HG03432 (cell line): Measurements from ENCODE around the gene OR2C3.
"Not testable (repeated sequence)": the region's sequence is repeated elsewhere in the genome, so short reads cannot be mapped to it uniquely, and the experiment has no call there.

Source experiments
- ATAC-seq: cut with Tn5 transposase; IDR thresholded peaks from one replicate; pipeline ENCODE4 v1.9.1; 2021; ENCODE audit warnings: mild to moderate bottlenecking, moderate library complexity; ENCODE audit not compliant: unreplicated experiment

Gene OR2C3

GRCh38 chr1:247536340-247536739, at the start of gene OR2C3:
Gene OR2C3 (minus strand): TSS chr1:247536440. CDS start chr1:247532511, 3,929 bp downstream.
- ATAC-seq = no peak

DNA sequence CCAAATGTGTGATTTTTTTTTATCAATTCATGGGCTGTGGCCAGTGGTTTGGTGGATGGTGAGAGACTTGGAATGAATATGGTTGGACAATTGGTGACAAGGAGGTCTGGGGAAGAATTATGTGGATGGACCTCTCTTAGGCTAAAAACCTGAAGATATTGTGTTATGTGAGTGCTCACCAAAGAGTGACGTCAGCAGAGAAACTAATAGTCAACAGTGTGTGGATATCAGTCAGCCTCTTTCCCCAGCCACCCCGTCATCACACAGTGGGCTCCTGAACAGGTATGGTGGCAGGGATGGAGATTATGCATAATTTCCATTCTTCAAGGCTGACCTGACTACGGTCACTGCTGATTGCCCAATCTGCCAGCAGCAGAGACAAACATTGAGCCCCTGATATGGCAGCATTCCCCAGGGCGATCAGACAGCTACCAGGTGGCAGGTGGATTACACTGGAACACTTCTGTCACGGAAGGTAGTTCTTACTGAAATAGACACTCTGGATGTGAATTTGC, 42.8 kb upstream of the OR2C3 start:
- ATAC-seq = no peak

DNA sequence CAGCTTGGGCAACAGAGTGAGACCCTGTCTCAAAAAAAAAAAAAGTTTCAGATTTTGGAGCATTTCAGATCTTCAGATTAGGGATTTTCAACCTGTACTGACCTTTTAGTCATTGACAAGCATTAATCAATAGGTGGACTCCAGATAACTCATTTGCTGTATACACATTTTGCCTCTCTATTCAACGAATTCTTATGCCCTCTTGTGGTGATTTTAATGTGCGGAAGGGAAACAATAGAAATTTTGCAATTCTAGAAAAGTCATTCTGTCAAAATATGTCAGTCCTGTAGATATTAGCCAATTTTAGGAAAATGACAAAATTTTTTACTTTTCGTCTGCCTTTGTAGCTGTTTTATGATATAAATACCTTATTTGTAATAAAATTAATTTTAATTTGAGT, 40.3 kb upstream of the OR2C3 start:
- ATAC-seq = peak; percentile 55

DNA sequence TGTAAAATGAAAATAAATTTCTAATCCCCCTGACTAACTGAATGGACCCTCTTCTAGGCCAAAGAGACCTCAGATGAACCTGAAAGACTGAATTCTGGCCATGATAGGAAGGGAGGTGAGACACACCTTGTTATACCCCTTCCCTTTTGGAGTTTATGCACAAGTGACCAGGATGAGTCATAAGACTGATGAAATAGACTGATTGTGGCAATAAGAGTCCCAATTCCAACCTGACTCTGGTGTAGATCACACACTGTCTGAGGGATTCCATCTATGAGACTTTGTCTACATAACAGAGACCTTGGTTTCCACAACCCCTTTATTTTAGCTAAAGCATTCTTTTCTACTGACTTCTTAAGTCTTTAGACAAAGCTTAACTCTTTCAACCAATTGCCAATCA, 38.4 kb upstream of the OR2C3 start:
- no peak for ATAC-seq

GRCh38 chr1:247574236-247574635, 38.0 kb upstream of the OR2C3 start:
- no peak for ATAC-seq

GRCh38 chr1:247562198-247562597, 26.0 kb upstream of the OR2C3 start:
- ATAC-seq = no peak

- no peak for ATAC-seq
Measured at GRCh38 chr1:247561711-247562110, 25.5 kb upstream of the OR2C3 start.

DNA sequence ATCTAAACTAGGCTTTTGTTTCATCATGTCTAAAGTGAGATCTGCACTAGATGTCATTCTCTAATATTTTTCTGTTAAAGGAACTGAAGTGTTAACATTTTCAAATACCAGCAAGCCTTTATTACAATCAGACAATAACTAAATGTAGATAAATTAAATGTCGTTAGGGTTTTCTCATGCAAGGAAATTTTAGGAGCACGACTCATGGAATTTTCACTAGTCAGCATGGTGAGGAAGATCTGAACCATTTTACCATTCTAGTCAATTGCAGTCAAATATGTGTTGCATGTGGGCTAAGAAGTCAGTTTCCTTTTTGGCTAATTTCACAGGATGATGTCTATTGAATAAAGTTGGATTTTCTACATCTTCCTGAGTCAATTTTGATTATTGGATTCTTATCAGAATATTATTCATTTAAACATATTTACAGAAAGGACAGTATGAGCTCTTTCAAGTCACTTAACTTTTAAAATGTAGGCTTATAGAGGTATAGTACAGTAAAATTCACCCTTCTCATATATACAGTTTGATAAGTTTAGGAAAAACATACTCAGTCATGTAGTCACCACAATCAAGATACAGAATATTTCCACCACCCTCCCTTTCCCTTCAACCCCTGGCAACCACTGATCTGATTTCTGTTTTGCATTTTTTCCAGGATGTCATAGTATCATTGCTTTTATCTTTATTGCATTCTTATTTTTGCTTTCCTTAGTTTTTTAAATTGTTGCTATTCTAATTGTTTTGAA, 21.9 kb upstream of the OR2C3 start:
- ATAC-seq = no peak

GRCh38 chr1:247552231-247552630, 16.0 kb upstream of the OR2C3 start:
- ATAC-seq = no peak

GRCh38 chr1:247551721-247552120, 15.5 kb upstream of the OR2C3 start:
- ATAC-seq = no peak

- ATAC-seq = no peak
Measured at GRCh38 chr1:247548769-247549182, 12.5 kb upstream of the OR2C3 start, which contains the start of gene GCSAML. Gene GCSAML (plus strand): TSS chr1:247549134. CDS start chr1:247549192, 58 bp downstream.

- ATAC-seq = no peak
Measured at GRCh38 chr1:247548092-247548491, 11.9 kb upstream of the OR2C3 start.

DNA sequence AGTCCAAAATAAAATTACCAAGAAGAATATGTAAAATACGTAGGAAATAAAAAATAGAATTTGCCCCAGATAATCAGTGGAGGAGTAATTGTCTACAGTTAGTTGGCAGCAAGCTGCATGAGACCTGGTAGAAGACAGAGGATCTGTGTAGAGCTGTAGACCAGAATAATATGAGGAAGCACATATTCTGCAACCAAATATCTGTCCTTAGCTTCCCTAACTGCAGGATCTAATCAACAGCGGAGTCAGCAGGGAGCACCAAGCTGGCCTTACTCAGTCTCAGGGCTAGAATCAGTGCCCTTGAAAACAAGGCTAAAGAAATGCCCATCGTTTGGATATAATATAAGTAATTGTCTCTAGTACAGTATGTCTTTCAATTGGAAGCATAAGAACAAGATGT, 6.6 kb upstream of the OR2C3 start:
- ATAC-seq = no peak

- no peak for ATAC-seq
Measured at GRCh38 chr1:247540581-247540980, 4.3 kb upstream of the OR2C3 start.

- no peak for ATAC-seq
Measured at GRCh38 chr1:247539215-247539614, 3.0 kb upstream of the OR2C3 start.

DNA sequence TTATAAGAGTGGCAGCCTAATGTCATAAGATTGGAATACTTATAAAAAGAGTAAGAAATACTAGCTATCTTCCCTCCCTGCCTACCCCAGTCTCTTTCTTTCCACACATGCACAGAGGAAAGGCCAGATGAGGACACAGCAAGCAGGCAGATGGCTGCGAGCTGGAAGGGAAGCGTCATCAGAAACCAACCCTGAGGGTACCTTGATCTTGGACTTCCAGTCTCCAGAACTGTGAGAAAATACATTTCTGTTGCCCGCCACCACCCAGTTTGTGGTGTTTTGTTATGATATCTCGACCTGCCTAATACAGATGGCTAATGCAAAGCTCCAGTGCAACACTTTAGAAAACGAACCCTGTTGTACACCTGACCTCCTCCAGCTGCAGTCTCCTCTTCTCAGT, 2.3 kb upstream of the OR2C3 start:
- no peak for ATAC-seq

GRCh38 chr1:247535402-247535801, 838 bp downstream of the OR2C3 start:
- no peak for ATAC-seq

DNA sequence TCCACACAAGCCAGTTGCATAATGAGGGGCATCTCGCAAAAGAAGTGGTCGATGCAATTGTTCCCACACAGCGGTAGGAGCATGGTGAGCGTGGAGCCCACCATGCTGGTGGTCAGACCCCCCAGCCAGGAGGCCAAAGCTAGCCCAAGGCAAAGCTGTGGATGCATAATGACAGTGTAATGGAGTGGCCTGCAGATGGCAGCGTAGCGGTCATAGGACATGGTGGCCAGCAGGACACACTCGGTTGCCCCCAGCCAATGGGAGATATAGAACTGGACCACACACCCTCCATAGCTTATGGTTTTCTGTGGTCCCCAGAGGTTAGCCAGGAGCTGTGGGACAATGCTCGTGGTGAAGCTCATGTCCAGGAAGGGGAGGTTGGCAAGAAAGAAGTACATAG, 4.3 kb downstream of the OR2C3 start:
- no peak for ATAC-seq

DNA sequence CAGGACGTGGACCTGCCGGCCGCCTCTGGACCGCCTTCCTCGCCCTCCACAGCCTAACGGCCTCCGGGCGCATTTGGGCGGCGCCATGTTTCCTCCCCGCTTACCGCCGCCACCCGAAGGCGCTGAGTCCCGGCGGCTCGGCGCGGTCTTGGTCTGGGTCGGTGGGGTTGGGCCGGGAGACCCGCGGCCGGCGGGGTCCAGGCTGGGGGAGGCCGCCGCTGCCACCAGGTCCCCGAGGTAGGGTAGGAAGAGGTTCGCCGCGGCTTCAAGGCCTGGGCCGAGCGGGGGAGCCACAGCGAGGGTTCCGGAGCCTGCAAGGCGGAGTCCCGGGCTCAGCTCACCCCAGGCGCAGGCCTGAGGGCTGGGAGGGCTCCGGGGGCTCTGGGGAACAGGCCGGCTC, 5.5 kb downstream of the OR2C3 start:
- no peak for ATAC-seq

GRCh38 chr1:247529771-247530355, 6.4 kb downstream of the OR2C3 start:
- no peak for ATAC-seq

DNA sequence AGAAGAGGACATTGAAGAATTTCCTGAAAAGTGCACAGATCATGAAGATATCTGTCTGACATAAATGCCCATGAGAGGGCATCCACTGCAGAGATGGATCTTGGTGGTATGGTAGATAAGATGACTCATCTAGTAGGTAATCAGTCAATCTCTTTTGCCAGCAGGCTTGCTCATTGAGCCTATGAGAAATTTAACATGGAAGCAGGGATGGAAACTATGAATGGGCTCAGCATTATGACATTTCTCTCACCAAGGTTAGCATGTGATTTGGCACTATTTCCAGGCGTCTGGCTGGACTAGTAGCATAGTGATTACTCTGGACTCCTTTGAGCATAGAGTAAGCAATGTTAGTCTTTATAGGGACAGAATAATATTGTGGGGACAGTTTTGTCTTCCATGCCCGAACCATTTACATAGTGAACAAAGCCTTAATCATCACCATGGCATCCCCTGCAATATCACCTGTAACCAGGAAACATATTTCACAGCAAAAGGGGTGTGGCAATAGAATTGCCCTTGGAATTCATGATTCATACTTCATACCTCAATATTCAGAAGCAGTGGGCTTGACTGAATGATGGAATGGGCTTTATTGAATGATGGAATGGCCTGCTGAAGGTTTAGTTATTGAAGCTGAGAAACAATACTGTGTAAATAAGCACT, 7.3 kb downstream of the OR2C3 start:
- ATAC-seq = no peak

DNA sequence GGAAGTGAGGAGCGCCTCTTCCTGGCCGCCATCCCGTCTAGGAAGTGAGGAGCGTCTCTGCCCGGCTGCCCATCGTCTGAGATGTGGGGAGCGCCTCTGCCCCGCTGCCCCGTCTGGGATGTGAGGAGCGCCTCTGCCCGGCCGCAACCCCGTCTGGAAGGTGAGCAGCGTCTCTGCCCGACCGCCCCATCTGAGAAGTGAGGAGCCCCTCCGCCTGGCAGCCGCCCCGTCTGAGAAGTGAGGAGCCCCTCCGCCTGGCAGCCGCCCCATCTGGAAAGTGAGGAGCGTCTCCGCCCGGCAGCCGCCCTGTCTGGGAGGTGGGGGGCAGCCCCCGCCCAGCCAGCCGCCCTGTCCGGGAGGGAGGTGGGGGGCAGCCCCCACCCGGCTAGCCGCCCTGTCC, 14.4 kb downstream of the OR2C3 start:
- not testable (repeated sequence) for ATAC-seq
